Measurements from ENCODE around the gene FAM234A.

FAM234A gene

GRCh38 chr16:283033-283805 lies 48.6 kb downstream of the FAM234A start, which contains the start of gene PDIA2:
Gene PDIA2, plus strand, starts transcription at chr16:283164. Its CDS starts 6 bp downstream, at chr16:283170.
- no peak for DNase-seq

DNA sequence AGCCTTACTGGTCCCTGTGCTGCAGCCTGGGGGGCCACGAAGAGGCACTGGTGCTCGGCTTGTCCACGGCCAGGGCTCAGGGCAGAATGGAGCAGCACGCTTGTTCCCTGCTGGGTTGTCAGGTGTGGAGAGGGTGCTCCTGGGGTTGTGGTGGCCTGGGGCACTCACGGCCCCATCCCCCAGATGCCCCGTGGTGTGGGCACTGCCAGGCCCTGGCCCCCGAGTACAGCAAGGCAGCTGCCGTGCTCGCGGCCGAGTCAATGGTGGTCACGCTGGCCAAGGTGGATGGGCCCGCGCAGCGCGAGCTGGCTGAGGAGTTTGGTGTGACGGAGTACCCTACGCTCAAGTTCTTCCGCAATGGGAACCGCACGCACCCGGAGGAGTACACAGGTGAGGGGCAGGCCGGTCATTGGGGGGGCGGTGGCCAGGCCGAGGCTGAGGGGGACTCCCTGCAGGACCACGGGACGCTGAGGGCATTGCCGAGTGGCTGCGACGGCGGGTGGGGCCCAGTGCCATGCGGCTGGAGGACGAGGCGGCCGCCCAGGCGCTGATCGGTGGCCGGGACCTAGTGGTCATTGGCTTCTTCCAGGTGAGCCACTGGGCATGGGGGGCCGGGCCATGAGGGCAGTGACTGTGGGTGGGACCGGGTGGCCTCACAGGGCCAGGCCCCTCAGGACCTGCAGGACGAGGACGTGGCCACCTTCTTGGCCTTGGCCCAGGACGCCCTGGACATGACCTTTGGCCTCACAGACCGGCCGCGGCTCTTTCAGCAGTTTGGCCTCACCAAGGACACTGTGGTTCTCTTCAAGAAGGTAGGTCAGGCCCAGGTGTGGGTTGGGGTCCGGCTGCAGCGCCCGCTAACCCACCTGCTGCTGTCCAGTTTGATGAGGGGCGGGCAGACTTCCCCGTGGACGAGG lies 49.8 kb downstream of the FAM234A start:
- no peak for DNase-seq

DNA sequence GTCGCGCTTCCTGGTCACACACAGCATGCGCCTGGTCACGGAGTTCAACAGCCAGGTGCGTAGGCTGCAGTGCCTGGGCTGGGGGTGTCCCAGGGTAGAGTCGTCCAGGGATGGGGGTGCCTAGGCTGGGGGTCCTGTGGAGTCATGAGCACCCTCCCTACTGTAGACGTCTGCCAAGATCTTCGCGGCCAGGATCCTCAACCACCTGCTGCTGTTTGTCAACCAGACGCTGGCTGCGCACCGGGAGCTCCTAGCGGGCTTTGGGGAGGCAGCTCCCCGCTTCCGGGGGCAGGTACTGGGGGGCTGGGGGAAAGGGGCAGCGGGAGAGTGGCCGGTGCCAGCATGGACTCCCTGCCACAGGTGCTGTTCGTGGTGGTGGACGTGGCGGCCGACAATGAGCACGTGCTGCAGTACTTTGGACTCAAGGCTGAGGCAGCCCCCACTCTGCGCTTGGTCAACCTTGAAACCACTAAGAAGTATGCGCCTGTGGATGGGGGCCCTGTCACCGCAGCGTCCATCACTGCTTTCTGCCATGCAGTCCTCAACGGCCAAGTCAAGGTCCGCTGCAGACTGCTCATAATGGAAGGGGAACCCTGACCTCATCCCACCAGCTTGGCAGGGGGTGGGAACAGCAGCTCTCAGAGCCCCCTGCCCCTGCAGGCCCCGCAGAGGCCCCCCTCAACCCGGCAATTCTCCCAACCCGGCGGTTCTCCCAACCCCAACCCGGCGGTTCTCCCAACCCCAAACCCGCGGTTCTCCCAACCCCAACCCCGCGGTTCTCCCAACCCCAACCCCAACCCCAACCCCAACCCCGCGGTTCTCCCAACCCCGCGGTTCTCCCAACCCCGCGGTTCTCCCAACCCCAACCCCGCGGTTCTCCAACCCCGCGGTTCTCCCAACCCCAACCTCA lies 50.8 kb downstream of the FAM234A start:
- no peak for DNase-seq

- no peak for DNase-seq
Observed at GRCh38 chr16:286491-287297, 52.1 kb downstream of the FAM234A start.

GRCh38 chr16:287298-287811 lies 52.7 kb downstream of the FAM234A start:
- DNase-seq: no peak

DNA sequence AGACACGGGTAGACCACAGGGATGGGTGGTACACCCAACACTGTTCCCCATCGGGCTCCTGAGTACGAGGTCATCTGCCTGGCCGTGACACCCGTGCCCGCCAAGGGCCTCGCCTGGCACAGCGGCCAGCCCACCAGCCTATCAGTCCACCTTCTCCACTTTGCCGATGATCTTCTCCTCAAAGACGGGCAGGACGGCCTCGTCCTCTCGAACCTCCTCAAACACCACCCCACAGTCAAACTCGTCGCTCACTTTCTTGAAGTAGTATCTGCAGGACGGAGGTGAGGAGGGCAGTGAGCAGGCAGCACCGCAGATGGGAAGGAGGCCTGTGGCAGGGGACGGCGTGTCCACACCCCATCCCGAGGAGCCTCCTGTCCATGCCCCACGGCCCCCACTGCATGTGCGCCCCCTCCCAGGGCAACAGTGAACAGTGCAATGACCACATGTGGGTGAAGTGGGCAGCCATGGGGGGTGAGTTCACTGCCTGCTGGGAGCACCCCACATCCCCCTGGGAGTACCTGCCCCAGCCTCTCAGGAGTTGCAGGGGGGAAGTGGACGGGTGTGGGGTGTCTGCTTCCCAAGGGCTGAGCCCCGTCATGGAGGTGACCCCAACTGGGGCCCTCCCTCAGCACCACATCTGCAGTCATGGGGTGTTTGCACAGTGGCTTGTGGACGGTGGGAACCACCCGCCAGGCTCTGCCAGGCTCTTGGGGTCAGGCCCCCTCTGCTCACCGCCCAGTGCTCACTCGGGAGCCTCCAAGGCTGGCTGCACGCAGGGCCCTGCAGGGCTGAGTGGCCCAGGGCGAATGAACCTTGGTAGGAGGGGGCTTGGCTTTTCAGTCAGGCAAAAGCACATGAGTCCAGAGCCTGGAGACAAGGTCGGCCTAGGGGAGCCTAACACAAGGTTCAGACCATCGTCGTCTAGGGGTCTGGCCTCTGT lies 53.6 kb downstream of the FAM234A start:
- no peak for DNase-seq

GRCh38 chr16:289395-289997 lies 54.9 kb downstream of the FAM234A start:
- no peak for DNase-seq

GRCh38 chr16:290015-290680 lies 55.5 kb downstream of the FAM234A start:
- no peak for DNase-seq

GRCh38 chr16:290681-291405 lies 56.2 kb downstream of the FAM234A start:
- no peak for DNase-seq

- no peak for DNase-seq
Observed at GRCh38 chr16:291539-291938, 56.9 kb downstream of the FAM234A start.

GRCh38 chr16:293043-293775 lies 58.6 kb downstream of the FAM234A start:
- no peak for DNase-seq

GRCh38 chr16:296276-296675 lies 61.7 kb downstream of the FAM234A start:
- DNase-seq: no peak

- DNase-seq: no peak
Observed at GRCh38 chr16:296806-297510, 62.3 kb downstream of the FAM234A start.

- no peak for DNase-seq
Observed at GRCh38 chr16:297832-298231, 63.2 kb downstream of the FAM234A start.

DNA sequence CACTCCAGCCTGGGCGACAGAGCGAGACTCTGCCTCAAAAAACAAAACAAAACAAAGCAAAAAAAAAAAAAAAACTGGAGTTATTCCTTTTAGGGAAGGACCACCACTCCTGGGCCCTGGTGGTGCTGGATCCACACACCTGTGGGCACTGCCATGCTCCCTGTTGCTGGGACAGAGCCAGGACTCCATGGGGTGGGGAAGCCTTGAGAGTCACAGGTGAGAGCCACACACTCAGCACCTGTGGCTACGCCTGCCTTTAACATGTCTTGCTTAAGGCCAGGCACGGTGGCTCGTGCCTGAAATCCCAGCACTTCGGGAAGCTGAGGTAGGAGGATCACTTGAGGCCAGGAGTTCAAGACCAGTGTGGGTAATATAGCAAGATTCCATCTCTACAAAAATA lies 66.6 kb downstream of the FAM234A start:
- DNase-seq: no peak

DNA sequence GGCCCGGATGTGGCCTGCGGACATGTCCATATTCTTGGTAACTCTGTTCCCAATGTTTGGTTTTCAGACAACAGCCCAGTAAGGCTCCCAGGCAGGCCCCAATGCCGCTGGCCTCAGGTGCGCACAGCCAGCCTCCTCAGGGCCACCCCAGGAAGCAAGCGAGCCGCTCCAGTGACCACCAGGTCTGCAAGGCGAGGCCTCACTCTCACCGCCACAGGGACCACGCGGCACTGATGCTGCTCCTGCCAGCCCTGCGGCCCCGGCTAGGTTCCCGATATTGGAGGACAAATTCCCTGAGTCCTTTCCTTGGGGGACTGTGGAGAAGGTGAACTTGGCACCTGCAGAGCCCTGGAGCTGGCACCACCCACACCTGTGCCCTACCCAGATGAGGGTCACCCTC lies 67.3 kb downstream of the FAM234A start:
- DNase-seq: no peak

DNA sequence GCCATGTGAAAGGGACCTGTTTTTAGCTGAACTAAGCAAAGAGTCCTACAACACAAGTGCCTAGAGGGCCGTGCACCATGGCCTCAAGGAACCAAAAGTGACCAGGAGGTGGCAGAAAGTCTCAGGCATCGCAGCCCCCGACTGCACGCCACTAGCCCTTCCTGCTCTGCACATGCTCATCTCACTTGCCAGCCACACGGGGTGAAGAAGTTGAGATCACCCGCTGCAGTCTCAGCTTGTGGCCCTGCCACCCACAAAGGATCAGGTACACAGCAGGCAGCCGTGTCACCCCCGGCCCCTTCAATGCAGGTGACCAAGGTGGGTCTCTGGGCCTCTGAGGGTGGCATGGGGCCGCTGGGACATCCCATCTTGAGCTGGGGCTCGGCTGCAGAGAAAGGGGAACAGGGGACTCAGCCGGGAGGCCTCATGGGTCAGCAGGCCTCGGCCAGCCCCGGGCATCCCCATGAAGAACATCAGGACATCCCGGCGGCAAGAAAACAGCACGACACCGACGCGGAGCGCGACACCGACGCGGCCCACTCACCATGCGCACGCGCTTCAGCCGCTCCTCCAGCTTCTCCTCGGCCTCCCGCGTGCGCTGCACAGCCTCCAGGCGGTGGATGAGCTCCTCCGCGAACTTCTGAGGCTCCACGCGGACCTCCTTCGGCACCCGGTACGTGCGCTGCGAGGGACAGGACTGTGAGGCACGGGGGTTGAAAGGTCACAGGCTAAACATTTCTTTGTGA lies 69.3 kb downstream of the FAM234A start:
- DNase-seq: no peak

Data from NCI-H226 (cell line).